ENCODE measurements around the gene MPHOSPH9.
A peak's percentile ranks its signal among the peaks of the same experiment; 100 is the strongest.
"Not testable (repeated sequence)": the region's sequence is repeated elsewhere in the genome, so short reads cannot be mapped to it uniquely, and the experiment has no call there.

The MPHOSPH9 gene

GRCh38 chr12:123253641-123254459, 20.9 kb upstream of the MPHOSPH9 start:
- DNase-seq, result no peak

GRCh38 chr12:123252365-123252764, 19.4 kb upstream of the MPHOSPH9 start:
- not testable (repeated sequence) for DNase-seq

GRCh38 chr12:123251403-123252076, 18.6 kb upstream of the MPHOSPH9 start:
- no peak for DNase-seq

GRCh38 chr12:123250471-123251383, 17.8 kb upstream of the MPHOSPH9 start:
- no peak for DNase-seq

GRCh38 chr12:123248996-123249741, 16.2 kb upstream of the MPHOSPH9 start:
- not testable (repeated sequence) for DNase-seq

- not testable (repeated sequence) for DNase-seq
These were observed 15.2 kb upstream of the MPHOSPH9 start for GRCh38 chr12:123248129-123248528.

- no peak for DNase-seq
These were observed 12.7 kb upstream of the MPHOSPH9 start for GRCh38 chr12:123245678-123246077.

- no peak for DNase-seq
These were observed 10.8 kb upstream of the MPHOSPH9 start for GRCh38 chr12:123243671-123244262.

- DNase-seq, result no peak
These were observed 9.4 kb upstream of the MPHOSPH9 start for GRCh38 chr12:123242116-123242904.

- no peak for DNase-seq
These were observed 6.0 kb upstream of the MPHOSPH9 start for GRCh38 chr12:123238961-123239360.

GRCh38 chr12:123238330-123238682, 5.4 kb upstream of the MPHOSPH9 start:
- DNase-seq, result no peak

- DNase-seq, result peak; percentile 73
These were observed 4.8 kb upstream of the MPHOSPH9 start for GRCh38 chr12:123237646-123238329.

GRCh38 chr12:123233505-123234308, 766 bp upstream of the MPHOSPH9 start:
- no peak for DNase-seq

- DNase-seq, result no peak
These were observed 502 bp downstream of the MPHOSPH9 start for GRCh38 chr12:123232472-123232806.

- no peak for DNase-seq
These were observed 1.0 kb downstream of the MPHOSPH9 start for GRCh38 chr12:123231931-123232330.

GRCh38 chr12:123229051-123229450, 3.9 kb downstream of the MPHOSPH9 start:
- DNase-seq, result no peak

GRCh38 chr12:123227581-123228258, 5.2 kb downstream of the MPHOSPH9 start:
- DNase-seq, result no peak

GRCh38 chr12:123225443-123225842, 7.5 kb downstream of the MPHOSPH9 start:
- DNase-seq, result no peak

- DNase-seq, result peak; percentile 40
These were observed 9.7 kb downstream of the MPHOSPH9 start for GRCh38 chr12:123223241-123223668.
